ENCODE measurements around the gene TYMP. TPM values are rescaled to one million over a fixed set of nuclear protein-coding genes. Genes with fewer than 3 reads are reported as not detected.

TYMP gene
- polyA plus RNA-seq, 1 of the 3 experiments (the other 2 are of a cell fraction), result 1.7 TPM

GRCh38 chr22:50498322-50498890 is 31.4 kb downstream of the TYMP start:
- Histone ChIP-seq H3K4me1 (ENCODE audit: control insufficient read depth in 1 of 2, insufficient read depth in 2 of 2, low read depth in 1 of 2, low read length in 1 of 2) (no peaks in the 10 kb centered on the region; a peak in 1 of 4 replicates), H3K27ac (ENCODE audit: low read depth in 2 of 2, low read length in 1 of 2) (no peak overlapping the region), H2AFZ (ENCODE audit: low read depth) (no peak overlapping the region), H3K9ac (no peak overlapping the region), H3K79me2 (ENCODE audit: insufficient read depth) (no peaks in the 10 kb centered on the region), H3F3A (replicated peaks; ENCODE audit: insufficient read depth) (peaks cover 8% of the 10 kb centered on the region), H3K36me3 (replicated peaks in 1 of 2; ENCODE audit: control insufficient read depth in 1 of 2, insufficient read depth in 2 of 2, low read length in 1 of 2) (peaks cover 0 to 11% of the 10 kb centered on the region in 2 experiments), H3K27me3 (ENCODE audit: insufficient read depth) (no peaks in the 10 kb centered on the region), H3K9me3 (no peaks in the 10 kb centered on the region), H3K4me3 (ENCODE audit: low read depth in 2 of 2, low read length in 1 of 2) (no peak overlapping the region; a peak in 1 of 4 replicates), H3K4me2 (no peak overlapping the region), H3K9me2 (no peaks in the 10 kb centered on the region), H4K20me1 (ENCODE audit: insufficient read depth) (no peaks in the 10 kb centered on the region)
- CTCF ChIA-PET, result interaction anchor here (0.7 to 3.1 kb wide), 26 partner anchors 8 to 271 kb away, joined by 3 to 24 read pairs (median 4); partner anchors contain the start of genes LMF2, MIOX, NCAPH2 and SBF1
- peak; percentile 77 for DNase-seq
- 31% methylated on average over 13 of the region's 13 CpGs for WGBS (ENCODE audit: low lambda C conversion rate)
- POLR2A ChIA-PET, result interaction anchor here (1.0 kb wide), 1 partner anchor 48 kb away, joined by 3 read pairs; no protein-coding TSS in a partner anchor
- TF ChIP-seq ELF1 (IDR thresholded peaks at IDR 0.05), result no peak
- TF ChIP-seq RXRA (IDR thresholded peaks at IDR 0.05; ENCODE audit: borderline replicate concordance, low read depth), result no peak
- TF ChIP-seq, protein P1, sequence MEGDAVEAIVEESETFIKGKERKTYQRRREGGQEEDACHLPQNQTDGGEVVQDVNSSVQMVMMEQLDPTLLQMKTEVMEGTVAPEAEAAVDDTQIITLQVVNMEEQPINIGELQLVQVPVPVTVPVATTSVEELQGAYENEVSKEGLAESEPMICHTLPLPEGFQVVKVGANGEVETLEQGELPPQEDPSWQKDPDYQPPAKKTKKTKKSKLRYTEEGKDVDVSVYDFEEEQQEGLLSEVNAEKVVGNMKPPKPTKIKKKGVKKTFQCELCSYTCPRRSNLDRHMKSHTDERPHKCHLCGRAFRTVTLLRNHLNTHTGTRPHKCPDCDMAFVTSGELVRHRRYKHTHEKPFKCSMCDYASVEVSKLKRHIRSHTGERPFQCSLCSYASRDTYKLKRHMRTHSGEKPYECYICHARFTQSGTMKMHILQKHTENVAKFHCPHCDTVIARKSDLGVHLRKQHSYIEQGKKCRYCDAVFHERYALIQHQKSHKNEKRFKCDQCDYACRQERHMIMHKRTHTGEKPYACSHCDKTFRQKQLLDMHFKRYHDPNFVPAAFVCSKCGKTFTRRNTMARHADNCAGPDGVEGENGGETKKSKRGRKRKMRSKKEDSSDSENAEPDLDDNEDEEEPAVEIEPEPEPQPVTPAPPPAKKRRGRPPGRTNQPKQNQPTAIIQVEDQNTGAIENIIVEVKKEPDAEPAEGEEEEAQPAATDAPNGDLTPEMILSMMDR (IDR thresholded peaks at IDR 0.05), result peak; percentile 69
- TF ChIP-seq FOSL2 (IDR thresholded peaks at IDR 0.05; ENCODE audit: borderline replicate concordance, low read depth), result no peak
- TF ChIP-seq CHD2 (IDR thresholded peaks at IDR 0.05; ENCODE audit: low read length, partially characterized antibody), result no peak
- TF ChIP-seq EP300 (IDR thresholded peaks at IDR 0.05; ENCODE audit: borderline replicate concordance in 1 of 2, low read depth in 1 of 2, low read length in 1 of 2), result no peak
- no peak for TF ChIP-seq GATA2 (CRISPR knock-in tag; IDR thresholded peaks at IDR 0.05)
- TF ChIP-seq EZH2phosphoT487 (IDR thresholded peaks at IDR 0.05; ENCODE audit: borderline replicate concordance, low read depth), result no peak
- TF ChIP-seq, protein P2, sequence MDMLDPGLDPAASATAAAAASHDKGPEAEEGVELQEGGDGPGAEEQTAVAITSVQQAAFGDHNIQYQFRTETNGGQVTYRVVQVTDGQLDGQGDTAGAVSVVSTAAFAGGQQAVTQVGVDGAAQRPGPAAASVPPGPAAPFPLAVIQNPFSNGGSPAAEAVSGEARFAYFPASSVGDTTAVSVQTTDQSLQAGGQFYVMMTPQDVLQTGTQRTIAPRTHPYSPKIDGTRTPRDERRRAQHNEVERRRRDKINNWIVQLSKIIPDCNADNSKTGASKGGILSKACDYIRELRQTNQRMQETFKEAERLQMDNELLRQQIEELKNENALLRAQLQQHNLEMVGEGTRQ (IDR thresholded peaks at IDR 0.05; ENCODE audit: borderline replicate concordance, low read depth, low read length), result no peak
- TF ChIP-seq REST (IDR thresholded peaks at IDR 0.05; ENCODE audit: low read depth, low read length), result peak; percentile 89
- TF ChIP-seq, protein P3, sequence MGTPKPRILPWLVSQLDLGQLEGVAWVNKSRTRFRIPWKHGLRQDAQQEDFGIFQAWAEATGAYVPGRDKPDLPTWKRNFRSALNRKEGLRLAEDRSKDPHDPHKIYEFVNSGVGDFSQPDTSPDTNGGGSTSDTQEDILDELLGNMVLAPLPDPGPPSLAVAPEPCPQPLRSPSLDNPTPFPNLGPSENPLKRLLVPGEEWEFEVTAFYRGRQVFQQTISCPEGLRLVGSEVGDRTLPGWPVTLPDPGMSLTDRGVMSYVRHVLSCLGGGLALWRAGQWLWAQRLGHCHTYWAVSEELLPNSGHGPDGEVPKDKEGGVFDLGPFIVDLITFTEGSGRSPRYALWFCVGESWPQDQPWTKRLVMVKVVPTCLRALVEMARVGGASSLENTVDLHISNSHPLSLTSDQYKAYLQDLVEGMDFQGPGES (IDR thresholded peaks at IDR 0.05; ENCODE audit: low read depth, low read length), result no peak
- TF ChIP-seq FOXJ3 (CRISPR knock-in tag; IDR thresholded peaks at IDR 0.05), result no peak
- TF ChIP-seq NFIC (IDR thresholded peaks at IDR 0.05; ENCODE audit: borderline replicate concordance), result no peak
- TF ChIP-seq RFX5 (IDR thresholded peaks at IDR 0.05; ENCODE audit: low read length), result no peak
- peak; percentile 77 for TF ChIP-seq RAD21 (IDR thresholded peaks at IDR 0.05; ENCODE audit: low read length)
- no peak for TF ChIP-seq TEAD4 (IDR thresholded peaks at IDR 0.05; ENCODE audit: borderline replicate concordance, insufficient read depth)
- TF ChIP-seq RCOR1 (IDR thresholded peaks at IDR 0.05; ENCODE audit: low read length), result no peak
- no peak for TF ChIP-seq SIN3A (IDR thresholded peaks at IDR 0.05; ENCODE audit: borderline replicate concordance, low read depth, low read length)
- TF ChIP-seq, protein P4, sequence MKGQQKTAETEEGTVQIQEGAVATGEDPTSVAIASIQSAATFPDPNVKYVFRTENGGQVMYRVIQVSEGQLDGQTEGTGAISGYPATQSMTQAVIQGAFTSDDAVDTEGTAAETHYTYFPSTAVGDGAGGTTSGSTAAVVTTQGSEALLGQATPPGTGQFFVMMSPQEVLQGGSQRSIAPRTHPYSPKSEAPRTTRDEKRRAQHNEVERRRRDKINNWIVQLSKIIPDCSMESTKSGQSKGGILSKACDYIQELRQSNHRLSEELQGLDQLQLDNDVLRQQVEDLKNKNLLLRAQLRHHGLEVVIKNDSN (IDR thresholded peaks at IDR 0.05; ENCODE audit: borderline replicate concordance, low read depth), result no peak
- TF ChIP-seq SMC3 (IDR thresholded peaks at IDR 0.05; ENCODE audit: low read depth, low read length), result peak; percentile 56
- no peak for TF ChIP-seq YY1 (IDR thresholded peaks at IDR 0.05; ENCODE audit: low read depth)
- TF ChIP-seq, protein P5, sequence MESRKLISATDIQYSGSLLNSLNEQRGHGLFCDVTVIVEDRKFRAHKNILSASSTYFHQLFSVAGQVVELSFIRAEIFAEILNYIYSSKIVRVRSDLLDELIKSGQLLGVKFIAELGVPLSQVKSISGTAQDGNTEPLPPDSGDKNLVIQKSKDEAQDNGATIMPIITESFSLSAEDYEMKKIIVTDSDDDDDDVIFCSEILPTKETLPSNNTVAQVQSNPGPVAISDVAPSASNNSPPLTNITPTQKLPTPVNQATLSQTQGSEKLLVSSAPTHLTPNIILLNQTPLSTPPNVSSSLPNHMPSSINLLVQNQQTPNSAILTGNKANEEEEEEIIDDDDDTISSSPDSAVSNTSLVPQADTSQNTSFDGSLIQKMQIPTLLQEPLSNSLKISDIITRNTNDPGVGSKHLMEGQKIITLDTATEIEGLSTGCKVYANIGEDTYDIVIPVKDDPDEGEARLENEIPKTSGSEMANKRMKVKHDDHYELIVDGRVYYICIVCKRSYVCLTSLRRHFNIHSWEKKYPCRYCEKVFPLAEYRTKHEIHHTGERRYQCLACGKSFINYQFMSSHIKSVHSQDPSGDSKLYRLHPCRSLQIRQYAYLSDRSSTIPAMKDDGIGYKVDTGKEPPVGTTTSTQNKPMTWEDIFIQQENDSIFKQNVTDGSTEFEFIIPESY (IDR thresholded peaks at IDR 0.05; ENCODE audit: borderline replicate concordance, low read depth), result no peak
- TF ChIP-seq JUND (IDR thresholded peaks at IDR 0.05), result no peak

All from SK-N-SH (cell line).